Stimulated activated CD8-positive, alpha-beta memory T cell treated with anti-CD3 and anti-CD28 coated beads, Interleukin-12 subunit alpha, Interleukin-12 subunit beta, amount 100 ng/mL, for 1 hour (primary cell): ENCODE measurements around the gene ALG5.

Source experiments
- DNase-seq: peaks from one replicate; pipeline ENCODE4 v3.0.0-alpha.2; 2020; ENCODE audit warnings: low read depth

ALG5 gene

GRCh38 chr13:36999054-36999714 is at the start of gene ALG5:
Gene ALG5, minus strand, starts transcription at chr13:36999340. Its CDS starts 40 bp downstream, at chr13:36999300.
- DNase-seq, result peak; percentile 85

GRCh38 chr13:37047846-37048245 is 48.7 kb upstream of the ALG5 start:
- DNase-seq, result no peak

GRCh38 chr13:37047032-37047431 is 47.9 kb upstream of the ALG5 start:
- DNase-seq, result no peak

DNA sequence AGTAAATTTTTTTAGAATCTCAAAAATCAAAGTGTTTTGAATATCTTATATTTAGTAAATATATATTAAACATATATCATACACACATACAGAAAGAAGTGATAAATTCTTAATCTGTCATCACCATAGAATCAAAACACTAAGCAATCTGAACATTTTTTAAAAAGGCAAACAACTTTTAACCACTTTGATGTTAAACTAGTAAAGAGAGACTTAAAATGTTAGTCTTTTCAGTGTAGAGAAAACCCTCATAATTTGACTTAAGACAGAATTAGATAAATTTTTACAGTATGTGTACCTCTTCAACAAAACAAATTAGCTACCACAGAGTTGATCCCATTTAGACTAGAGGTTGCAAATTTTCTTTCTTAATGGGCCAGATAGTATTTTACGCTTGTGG is 46.9 kb upstream of the ALG5 start:
- no peak for DNase-seq

GRCh38 chr13:37040789-37041188 is 41.6 kb upstream of the ALG5 start:
- no peak for DNase-seq

DNA sequence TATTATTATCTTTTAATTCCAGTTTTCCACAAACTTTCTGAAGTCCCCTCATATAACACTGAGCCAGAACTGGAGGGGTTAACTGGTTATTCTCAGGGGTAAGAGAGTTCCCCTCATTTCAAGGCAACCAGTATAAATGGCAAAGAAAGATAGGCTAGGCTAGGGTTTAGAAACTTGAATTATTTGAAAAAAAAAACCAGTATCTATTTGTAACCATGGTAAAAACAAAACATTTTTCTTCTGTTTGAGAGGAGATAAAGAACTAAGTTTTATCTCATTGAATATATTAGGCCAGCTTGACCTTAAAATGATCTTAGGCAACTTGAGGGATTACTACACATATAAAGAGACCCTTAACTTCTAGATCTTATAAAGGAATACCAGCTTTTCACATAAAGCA is 40.8 kb upstream of the ALG5 start:
- DNase-seq, result no peak

DNA sequence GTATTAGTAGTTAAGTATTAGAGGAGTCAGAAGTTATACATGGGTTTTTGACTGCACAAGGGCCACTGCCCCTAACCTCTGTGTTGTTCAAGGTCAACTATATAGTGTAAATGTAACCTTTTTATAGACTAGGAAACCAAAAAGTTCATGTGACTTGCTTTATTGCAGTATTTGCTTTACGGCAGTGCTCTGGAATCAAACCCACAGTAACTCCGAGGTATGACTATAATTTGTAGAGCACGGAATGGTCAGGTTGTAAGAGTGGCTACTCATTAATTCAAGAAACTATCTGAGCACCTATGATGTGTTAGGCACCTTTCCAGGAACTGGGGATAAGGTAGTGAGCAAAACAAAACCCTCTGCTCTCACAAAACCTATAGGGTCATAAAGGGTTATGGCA is 38.1 kb upstream of the ALG5 start:
- DNase-seq, result no peak

GRCh38 chr13:37029617-37030016 is 30.5 kb upstream of the ALG5 start:
- no peak for DNase-seq

DNA sequence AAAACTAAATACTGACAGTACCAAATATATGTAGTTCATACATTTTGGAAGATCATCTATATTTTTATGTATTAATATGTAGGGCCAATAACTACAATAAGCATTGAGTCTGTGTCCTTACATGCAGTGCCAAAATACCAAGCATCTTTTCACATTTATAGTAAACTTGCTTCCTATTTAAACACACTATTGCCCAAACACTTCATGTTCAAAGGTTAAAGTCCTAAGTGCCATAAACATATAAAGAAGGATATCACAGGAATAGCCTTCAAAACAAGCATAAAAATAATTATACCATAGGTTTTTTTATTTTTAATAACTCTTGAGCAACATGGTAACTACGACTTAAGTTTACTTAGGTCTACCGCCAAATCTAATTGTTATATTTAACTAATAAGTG is 28.5 kb upstream of the ALG5 start:
- no peak for DNase-seq

- DNase-seq, result no peak
Observed at GRCh38 chr13:37026771-37027170, 27.6 kb upstream of the ALG5 start.

DNA sequence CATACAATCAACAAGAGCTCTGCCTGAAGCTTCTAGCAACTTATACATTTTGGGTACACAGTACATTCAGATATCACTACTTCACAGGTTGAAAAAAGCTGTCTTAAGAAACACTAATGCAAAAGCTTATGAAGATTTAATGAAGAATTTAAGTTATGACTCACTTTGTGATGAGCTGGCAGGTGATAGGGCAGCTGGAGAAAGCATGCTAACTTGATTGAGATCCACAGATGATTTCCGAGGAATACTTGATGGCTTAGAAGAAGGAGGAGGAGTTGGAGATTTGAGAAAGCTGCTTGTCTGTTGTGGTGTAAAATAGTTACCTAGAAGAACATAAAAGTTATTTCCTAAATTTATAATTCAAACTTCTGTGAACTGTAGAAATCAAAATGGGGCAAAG is 24.7 kb upstream of the ALG5 start:
- DNase-seq, result no peak

- no peak for DNase-seq
Observed at GRCh38 chr13:37014609-37015008, 15.5 kb upstream of the ALG5 start.

DNA sequence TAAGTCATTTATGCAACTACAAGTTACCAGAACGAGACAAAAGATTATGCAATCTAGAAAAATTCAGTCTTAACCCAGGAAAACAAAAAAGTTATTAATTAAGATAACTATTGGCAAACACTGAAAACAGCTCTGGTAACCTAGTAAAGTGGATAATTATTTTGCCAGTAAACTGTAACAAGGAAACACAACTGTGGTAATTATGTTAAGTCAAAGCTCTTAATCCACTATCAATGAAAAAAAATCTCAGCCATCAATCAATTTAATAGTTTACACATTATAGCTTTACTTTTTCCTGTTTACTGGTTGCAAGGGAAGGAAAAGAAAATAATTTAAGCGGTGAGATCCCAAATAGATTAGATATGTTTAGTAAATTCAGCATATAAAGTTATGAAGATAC is 12.6 kb upstream of the ALG5 start:
- no peak for DNase-seq

DNA sequence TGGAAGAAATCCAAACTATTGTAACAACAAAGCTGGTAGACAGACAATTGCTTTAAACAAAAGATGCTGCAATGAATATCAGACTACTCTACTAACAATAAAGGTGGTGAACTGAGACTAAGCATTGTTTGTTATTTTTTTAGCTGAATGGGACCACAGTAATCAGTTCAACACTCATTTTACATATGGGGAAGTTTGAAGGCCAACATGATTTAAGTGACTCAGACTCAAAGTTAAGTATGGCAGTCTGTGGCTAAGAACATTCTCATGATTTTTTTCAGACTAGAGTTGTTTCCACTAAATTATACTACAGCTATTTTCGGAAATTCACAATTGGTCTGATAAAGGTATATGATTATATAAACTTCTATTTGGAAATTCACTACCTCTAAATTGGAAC is 11.9 kb upstream of the ALG5 start:
- DNase-seq, result no peak

GRCh38 chr13:37010424-37010823 is 11.3 kb upstream of the ALG5 start:
- DNase-seq, result no peak

DNA sequence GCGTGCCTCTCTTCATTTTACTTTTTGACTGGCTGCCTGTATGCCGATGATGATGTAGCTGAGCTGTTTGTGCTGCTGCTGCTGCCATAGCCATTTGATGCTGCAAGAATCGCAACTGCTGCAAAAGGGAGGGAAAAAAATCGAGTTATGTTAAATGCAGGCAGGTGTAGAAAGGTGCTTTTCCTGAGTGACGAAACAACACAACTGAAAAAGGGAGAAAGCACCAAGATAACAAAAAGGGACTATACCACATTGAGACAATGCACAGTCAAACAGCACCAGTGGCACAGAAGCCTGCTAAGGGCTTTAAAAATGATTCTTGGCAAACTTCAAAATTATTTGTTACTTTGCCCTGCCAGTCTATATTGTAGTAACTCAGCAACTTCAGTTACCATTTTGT is 10.6 kb upstream of the ALG5 start:
- DNase-seq, result no peak

- DNase-seq, result no peak
Observed at GRCh38 chr13:37001921-37002250, 2.7 kb upstream of the ALG5 start.

GRCh38 chr13:36998624-36999041 is 507 bp downstream of the ALG5 start:
- peak; percentile 10 for DNase-seq

DNA sequence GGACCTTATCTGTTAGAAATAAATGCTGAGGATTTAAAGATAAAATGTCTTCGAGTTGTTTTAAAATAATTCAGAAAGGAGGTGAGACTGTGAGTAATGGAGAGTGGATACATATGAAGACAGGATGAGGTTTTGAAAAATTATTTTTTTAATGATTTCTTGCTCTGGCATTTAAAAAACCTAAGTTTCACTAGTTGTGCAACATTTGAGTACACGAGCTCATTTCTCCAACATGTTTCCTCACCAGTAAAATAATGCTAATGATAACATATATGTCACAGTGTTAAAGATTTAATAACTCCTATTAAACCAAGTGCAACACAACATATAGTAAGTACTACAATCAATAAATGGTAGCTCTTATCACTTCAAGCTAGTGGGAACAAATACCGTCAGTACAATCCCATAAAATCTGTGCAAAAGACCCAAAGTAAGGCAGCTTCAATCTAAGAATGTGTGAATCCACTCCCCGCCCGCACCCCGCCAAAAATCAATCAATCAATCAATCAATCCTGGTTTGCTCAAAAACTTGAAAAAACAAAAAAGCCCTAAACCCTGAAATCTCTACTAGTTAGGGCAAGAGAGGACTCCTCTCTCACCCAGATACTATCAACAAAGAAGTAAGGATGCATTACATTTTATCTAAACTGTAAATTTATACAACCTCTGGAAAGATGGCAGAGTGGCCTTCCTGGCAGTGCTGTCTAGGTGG is 1.3 kb downstream of the ALG5 start:
- no peak for DNase-seq

- DNase-seq, result no peak
Observed at GRCh38 chr13:36992362-36992761, 6.8 kb downstream of the ALG5 start.

GRCh38 chr13:36986462-36987240 is 12.5 kb downstream of the ALG5 start:
- DNase-seq, result no peak

GRCh38 chr13:36981156-36981743 is 17.9 kb downstream of the ALG5 start:
- DNase-seq, result no peak
